ENCODE results near the gene ZBED2.
"Not testable (repeated sequence)": the region's sequence is repeated elsewhere in the genome, so short reads cannot be mapped to it uniquely, and the experiment has no call there.

The ZBED2 gene

DNA sequence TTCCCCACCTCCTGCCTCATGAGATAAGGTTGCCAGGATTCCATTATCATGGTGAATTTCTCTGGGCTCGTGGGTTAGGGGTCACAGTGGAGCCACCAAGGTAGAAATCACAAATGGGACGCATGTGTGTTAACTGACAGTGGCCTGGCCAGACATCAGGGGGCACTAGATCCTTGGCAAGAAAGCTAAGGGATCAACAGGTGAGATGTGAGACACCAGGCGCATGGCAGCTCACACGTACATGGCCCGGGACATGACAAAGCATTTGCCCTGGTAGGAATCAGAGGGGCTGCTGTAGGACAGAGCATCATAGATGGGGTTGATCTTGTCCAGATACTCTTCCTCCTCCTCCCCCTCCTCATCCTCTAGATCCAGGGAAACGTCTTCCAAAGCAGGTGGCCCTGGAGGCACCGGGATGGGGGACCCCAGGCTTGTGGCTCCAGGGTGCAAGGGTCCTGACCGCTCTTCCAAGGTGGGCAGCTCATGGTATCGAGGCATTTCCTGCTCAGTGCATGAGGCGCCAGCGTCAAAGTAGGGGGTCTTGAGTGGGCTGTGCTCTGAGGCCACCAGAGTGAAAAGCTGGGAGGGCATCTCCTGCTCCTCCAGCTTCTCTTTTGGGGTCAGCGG is 24.6 kb downstream of the ZBED2 start:
- DNase-seq: no peak

- no peak for DNase-seq
Measured at GRCh38 chr3:111568911-111569310, 26.2 kb downstream of the ZBED2 start.

DNA sequence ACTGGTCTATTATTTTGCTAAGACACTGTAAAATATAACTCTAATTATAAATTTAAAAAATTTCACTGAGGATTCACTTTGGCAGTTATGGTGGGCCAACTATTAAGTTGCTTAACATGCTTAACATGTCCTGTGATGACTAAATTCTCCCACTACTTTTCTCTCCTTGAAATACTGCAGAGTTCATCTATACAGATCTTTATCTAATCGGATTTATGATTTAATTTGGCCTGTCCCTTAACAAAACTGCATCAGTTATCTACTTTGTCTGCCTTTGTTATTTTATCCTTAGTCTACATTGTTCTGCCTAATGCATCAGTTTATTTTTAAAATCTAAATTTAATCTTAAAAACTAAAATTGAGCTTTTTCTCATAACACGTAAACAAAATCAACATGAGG is 26.8 kb downstream of the ZBED2 start:
- DNase-seq: no peak

- DNase-seq: no peak
Measured at GRCh38 chr3:111566844-111567243, 28.3 kb downstream of the ZBED2 start.

DNA sequence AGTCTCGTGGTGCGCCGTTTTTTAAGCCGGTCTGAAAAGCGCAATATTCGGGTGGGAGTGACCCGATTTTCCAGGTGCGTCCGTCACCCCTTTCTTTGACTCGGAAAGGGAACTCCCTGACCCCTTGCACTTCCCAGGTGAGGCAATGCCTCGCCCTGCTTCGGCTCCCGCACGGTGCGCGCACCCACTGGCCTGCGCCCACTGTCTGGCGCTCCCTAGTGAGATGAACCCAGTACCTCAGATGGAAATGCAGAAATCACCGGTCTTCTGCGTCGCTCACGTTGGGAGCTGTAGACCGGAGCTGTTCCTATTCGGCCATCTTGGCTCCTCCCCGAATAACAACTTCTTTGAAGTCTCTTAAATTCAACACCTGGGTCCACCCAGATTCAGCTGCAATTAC is 33.2 kb downstream of the ZBED2 start:
- DNase-seq: not testable (repeated sequence)

DNA sequence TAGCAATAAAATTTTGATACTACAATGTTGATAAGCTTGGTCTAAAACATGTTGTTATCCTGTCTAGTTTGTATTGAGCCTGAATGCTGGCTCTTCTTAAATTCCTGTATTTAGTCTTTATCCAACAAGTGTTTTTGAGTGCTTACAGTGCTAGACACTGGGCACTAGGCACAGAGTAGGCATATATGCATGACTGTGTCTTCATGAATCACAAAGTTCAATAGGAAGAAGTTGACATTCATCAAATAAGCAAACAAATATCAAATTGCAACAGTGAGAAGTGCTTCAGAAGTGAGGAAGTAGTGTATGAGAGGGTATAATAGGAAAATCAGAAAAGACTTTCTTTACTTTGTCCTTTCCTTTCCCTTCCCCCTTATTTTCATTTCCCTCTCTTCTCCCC is 46.4 kb downstream of the ZBED2 start:
- no peak for DNase-seq

DNA sequence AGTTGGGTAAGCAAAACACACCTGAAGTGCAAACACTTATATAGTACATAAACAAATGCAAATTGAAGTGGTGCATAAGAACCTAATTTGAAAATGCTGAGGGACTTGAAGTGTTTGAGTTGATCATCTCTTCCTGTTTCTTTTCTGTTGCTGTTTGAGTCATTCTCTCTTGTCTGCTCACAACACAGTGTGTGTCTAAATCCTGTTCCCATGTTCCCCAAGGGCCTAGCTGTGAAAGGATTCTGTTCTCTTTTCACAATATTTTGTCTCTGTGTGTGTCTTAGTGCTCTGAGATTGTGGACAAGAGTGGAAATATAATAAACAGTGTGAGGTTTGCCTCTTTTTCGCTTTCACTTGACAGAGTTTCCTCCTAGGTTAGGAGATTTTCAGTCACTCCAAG is 47.1 kb downstream of the ZBED2 start:
- DNase-seq: no peak

DNA sequence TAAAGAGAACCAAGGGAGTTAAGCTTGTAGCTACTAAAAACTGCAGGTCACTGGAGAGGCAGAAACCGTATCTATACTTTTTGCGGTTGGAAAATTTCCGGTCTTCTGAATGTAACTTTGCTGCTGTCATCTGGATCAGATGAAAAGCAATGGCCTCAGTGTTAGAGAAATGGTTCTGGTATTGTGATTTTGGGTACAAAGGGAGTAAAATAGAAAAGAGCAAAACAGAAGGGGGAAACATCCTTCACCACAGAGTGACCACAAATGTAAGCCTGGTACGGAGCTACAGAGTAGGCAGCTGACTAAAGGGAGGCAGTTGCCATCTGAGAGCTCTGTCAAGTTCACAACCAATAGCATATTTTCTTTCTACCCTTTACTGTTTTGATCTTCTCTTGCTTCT is 47.5 kb downstream of the ZBED2 start:
- DNase-seq: no peak

GRCh38 chr3:111545349-111545748 is 49.8 kb downstream of the ZBED2 start:
- DNase-seq: no peak

All from NCI-H1092 treated with DMSO at 0.1 percent for 48 hours (cell line).